ENCODE data around the gene KCNK1.

KCNK1 gene

GRCh38 chr1:233599542-233600073, 14.3 kb upstream of the KCNK1 start:
- Mint-ChIP-seq H3K4me1 (peaks cover 24% of the 10 kb centered on the region), H3K36me3 (ENCODE audit: low read depth) (no peaks in the 10 kb centered on the region), H3K9me3 (peaks cover 9% of the 10 kb centered on the region), H3K4me3 (no peak overlapping the region), H3K27me3 (ENCODE audit: low read depth) (peaks cover 4% of the 10 kb centered on the region), H3K27ac (no peak overlapping the region)
- TF ChIP-seq, protein P1, sequence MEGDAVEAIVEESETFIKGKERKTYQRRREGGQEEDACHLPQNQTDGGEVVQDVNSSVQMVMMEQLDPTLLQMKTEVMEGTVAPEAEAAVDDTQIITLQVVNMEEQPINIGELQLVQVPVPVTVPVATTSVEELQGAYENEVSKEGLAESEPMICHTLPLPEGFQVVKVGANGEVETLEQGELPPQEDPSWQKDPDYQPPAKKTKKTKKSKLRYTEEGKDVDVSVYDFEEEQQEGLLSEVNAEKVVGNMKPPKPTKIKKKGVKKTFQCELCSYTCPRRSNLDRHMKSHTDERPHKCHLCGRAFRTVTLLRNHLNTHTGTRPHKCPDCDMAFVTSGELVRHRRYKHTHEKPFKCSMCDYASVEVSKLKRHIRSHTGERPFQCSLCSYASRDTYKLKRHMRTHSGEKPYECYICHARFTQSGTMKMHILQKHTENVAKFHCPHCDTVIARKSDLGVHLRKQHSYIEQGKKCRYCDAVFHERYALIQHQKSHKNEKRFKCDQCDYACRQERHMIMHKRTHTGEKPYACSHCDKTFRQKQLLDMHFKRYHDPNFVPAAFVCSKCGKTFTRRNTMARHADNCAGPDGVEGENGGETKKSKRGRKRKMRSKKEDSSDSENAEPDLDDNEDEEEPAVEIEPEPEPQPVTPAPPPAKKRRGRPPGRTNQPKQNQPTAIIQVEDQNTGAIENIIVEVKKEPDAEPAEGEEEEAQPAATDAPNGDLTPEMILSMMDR (IDR thresholded peaks at IDR 0.05; ENCODE audit: unreplicated experiment in 3 of 3), result no peak

- peaks cover 4% of the 10 kb centered on the region for H3K27me3 Mint-ChIP-seq (ENCODE audit: low read depth)
- H3K36me3 Mint-ChIP-seq (ENCODE audit: low read depth), result no peaks in the 10 kb centered on the region
- H3K9me3 Mint-ChIP-seq, result peaks cover 9% of the 10 kb centered on the region
- peaks cover 24% of the 10 kb centered on the region for H3K4me1 Mint-ChIP-seq
- no peak overlapping the region for H3K4me3 Mint-ChIP-seq
- H3K27ac Mint-ChIP-seq, result peak overlapping the region in 2 of 3 experiments; percentile 4 to 18
- TF ChIP-seq, protein P1 (IDR thresholded peaks at IDR 0.05; ENCODE audit: unreplicated experiment in 3 of 3), result no peak
Measured at GRCh38 chr1:233600488-233600887, 13.4 kb upstream of the KCNK1 start.

DNA sequence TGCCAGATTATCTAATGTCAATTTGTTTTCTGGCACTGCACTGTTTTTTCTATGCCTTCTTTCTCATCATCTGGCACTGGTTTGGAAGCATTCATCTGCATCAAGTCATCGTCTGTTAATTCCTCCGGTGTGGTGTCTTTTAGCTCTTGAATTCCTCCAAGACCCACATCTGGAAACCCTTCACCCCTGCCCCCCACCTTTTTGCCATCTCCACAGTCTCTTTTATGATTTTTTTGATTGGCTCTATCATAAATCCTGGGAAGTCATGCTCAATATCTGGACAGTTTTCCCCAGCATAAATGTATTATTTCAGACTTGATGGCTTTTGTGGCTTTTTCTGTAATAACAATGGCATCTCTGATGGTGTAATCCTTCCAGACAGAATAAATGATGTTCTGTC, 10.4 kb upstream of the KCNK1 start:
- H3K4me3 Mint-ChIP-seq, result no peak overlapping the region
- no peak overlapping the region for H3K27ac Mint-ChIP-seq

GRCh38 chr1:233605205-233605604, 8.7 kb upstream of the KCNK1 start:
- Mint-ChIP-seq H3K27ac (no peak overlapping the region), H3K9me3 (peaks cover 9% of the 10 kb centered on the region)

More for the DNA sequence above, 10.4 kb upstream of the KCNK1 start:
- TF ChIP-seq, protein P1 (IDR thresholded peaks at IDR 0.05; ENCODE audit: unreplicated experiment in 3 of 3), result no peak
- Mint-ChIP-seq H3K36me3 (ENCODE audit: low read depth) (no peaks in the 10 kb centered on the region), H3K9me3 (peaks cover 9% of the 10 kb centered on the region), H3K27me3 (ENCODE audit: low read depth) (peaks cover 19% of the 10 kb centered on the region), H3K4me1 (peaks cover 18% of the 10 kb centered on the region)

GRCh38 chr1:233606813-233607212, 7.1 kb upstream of the KCNK1 start:
- Mint-ChIP-seq H3K4me3 (no peak overlapping the region), H3K9me3 (peaks cover 5% of the 10 kb centered on the region), H3K27me3 (ENCODE audit: low read depth) (peaks cover 44% of the 10 kb centered on the region), H3K4me1 (no peaks in the 10 kb centered on the region), H3K27ac (no peak overlapping the region), H3K36me3 (ENCODE audit: low read depth) (no peaks in the 10 kb centered on the region)
- TF ChIP-seq, protein P1 (IDR thresholded peaks at IDR 0.05; ENCODE audit: unreplicated experiment in 3 of 3), result no peak

More at GRCh38 chr1:233605205-233605604, 8.7 kb upstream of the KCNK1 start:
- Mint-ChIP-seq H3K4me3 (no peak overlapping the region), H3K36me3 (ENCODE audit: low read depth) (no peaks in the 10 kb centered on the region), H3K4me1 (peaks cover 10% of the 10 kb centered on the region), H3K27me3 (ENCODE audit: low read depth) (peaks cover 31% of the 10 kb centered on the region)
- TF ChIP-seq, protein P1 (IDR thresholded peaks at IDR 0.05; ENCODE audit: unreplicated experiment in 3 of 3), result no peak
